ENCODE data around the gene ARL4C.

DNA sequence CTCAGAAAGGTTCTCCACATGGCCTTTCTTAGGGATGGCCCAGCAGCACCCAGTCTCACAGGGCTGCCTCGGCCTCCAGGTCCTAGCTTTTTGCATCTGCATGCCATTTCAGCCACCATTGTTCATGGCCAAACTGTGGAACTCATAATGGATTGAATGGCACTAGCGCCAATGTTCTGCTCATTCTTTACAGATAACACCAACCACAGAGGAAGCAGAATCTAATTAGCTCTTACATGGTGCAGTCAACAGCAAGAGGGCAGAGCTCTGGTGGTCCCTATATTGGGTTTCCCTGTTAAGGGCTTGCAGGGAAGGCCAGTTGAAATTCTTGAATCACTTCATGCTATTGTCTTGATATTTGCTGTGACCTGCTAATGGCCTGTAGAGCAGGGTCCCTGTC lies 45.6 kb downstream of the ARL4C start:
- TF ChIP-seq, protein P1, sequence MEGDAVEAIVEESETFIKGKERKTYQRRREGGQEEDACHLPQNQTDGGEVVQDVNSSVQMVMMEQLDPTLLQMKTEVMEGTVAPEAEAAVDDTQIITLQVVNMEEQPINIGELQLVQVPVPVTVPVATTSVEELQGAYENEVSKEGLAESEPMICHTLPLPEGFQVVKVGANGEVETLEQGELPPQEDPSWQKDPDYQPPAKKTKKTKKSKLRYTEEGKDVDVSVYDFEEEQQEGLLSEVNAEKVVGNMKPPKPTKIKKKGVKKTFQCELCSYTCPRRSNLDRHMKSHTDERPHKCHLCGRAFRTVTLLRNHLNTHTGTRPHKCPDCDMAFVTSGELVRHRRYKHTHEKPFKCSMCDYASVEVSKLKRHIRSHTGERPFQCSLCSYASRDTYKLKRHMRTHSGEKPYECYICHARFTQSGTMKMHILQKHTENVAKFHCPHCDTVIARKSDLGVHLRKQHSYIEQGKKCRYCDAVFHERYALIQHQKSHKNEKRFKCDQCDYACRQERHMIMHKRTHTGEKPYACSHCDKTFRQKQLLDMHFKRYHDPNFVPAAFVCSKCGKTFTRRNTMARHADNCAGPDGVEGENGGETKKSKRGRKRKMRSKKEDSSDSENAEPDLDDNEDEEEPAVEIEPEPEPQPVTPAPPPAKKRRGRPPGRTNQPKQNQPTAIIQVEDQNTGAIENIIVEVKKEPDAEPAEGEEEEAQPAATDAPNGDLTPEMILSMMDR (IDR thresholded peaks at IDR 0.05), result no peak
- no peak for TF ChIP-seq POLR2A (IDR thresholded peaks at IDR 0.05)

All from adrenal gland (tissue), 5 donors.